Right renal pelvis (tissue), 4 donors: ENCODE measurements around the gene SDC3. TPM values are rescaled to one million over a fixed set of nuclear protein-coding genes. Genes with fewer than 3 reads are reported as not detected.

Experiments
- DNase-seq, 4 donors: peaks; one replicate each; pipeline ENCODE4 v3.0.0-alpha.2; 2013; ENCODE audit warnings: low read depth in 4 of 4, low spot score in 3 of 4, missing footprints in 1 of 4
- polyA plus RNA-seq, 4 donors: library from polyadenylated mRNA; unstranded; fragments of 120-200 nt; gene quantifications; one replicate each; pipeline ENCODE4 v1.2.1, GENCODE V29; 2013; ENCODE audit not compliant: insufficient read length in 4 of 4

The SDC3 gene
- polyA plus RNA-seq, 4 donors, result 25.4 to 31.8 (median 28.4) TPM

DNA sequence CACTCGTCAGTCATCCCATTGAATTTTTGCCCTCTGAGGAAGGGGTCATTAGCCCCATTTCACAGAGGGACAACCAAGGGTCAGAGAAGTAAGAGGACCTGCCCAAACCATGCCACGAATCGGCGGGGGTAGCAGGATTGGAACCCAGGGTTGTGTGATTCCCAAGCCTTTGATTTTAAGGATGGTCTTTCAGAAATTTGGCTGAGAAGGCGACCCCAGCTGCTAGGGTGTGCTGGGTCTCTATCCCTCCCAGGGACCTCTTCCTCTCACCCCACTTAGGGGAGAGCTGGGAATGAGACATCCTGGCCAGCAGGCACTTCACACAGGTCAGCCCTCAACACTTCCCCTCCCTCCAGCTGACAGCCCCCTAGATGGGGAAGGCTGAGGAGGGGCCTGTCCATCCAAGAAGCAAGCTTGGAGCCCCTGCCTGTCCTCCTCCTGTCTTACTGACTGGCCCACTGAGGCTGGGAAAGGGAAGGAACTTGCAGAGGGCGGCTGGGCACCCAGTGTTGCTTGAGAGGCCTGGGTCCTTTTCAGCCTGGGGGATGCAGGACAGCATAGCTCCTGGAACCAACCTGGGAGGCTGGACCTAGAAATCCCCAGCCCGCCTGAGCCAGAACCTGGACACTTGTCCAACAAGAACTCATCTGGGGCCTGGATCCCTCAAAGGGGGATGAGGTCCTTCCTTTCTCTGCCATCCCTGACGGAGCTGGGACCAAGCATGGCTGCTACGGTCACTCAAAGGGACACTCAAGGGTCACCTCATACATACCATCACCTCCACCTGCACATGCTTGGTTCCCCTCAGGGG, 1.7 kb downstream of the SDC3 start:
- no peak for DNase-seq

DNA sequence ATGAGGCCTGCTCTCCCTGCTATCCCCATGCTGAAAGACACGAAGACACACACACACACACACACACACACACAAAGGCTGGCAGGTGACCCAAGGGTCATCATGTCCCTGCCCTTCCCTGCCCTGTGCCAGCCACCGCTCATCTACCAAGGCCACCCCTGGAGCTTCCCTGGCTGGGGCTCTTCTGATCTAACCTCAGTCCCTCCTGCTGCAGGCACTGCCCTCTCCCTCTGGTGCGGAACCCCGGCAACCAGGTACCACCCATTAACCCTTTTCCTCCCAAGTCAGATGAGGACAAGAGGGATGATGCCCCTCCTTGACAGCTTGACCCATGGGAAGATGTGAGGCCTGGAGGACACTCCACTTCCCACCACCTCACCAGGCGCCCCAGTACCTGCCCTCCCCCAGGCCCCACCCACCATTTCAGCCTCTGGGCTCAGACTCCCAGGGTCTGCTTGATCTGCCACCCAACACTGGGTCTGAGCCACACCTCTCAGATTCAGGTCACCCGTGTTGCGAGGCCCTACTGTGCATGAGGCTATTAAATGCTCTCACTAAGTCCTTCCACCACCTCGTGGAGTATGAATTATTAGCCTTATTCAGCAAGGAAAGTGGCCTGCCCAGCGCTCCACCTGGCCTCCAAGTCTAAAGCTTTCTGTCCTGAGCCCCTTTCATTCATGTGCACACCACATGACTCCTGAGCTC, 2.5 kb downstream of the SDC3 start:
- no peak for DNase-seq

DNA sequence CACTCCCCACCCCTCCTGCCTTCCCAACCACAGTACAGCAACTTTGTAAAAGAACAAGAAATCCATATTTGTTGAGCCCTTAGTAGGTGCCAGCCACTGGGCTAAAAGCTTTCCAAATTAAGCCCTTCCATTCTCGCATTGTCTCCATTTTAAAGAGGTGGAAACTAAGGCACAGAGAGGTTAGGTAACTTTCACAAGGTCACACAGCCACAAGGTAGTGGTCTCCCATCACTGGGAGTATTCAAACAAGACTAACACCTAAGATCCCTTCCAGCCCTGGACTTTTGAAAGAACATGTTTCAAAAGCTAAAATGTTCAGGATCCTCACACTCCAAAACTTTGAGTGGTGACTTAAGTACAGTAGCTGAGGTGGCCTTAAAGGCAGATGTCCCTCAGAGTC, 3.2 kb downstream of the SDC3 start:
- no peak for DNase-seq

DNA sequence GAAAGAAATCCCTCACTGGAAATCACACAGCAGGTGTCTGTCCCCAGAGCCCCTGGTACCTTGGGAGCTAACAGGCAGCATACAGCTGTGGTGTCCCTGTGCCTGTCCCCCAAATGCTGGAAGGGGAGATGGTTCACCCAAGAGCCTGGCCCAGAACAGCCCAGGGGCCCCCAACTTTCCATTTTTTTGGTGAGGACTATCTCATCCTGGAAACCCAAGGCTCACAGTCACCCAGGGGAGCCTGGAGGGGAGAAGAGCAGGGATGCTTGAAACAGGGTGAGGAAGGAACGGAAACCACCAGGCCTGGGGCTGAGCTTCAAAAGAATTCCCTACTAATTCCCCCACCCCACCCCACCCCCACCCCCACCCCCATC, 3.6 kb downstream of the SDC3 start:
- no peak for DNase-seq

DNA sequence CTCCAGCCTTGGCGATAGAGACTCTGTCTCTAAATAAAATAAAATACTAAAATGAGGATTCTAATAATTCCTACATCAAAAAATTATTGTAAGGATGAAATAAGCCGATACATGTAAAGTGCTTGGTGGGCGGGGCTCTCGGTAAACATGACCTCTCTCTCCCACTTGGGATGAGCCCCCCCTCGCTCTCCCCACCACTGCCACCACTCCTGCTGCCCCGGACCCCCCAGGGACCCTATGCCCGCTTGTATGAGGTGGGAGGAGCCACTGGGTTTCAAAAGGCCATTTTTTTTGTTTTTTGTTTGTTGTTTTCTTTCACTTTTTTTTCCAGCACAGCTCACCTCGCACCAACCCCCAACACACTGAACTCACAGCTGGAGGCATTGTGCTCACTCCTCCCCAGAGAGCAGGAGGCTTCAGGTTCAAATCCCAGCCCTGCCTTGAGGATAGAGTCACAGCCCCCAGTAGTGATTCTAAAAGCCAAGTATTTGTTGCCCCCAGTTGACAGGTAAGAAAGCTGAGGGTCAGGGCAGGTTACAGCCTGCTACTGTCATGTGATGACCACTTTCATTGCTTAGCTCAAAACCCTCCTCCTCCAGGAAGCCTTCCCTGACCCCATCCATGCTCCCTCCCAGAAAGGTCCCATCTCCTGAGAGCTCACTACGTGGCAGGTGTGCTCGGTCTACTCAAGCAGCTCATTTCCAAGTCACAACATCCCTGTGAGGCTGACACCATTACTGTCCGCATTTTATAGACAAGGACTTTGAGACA, 4.2 kb downstream of the SDC3 start:
- no peak for DNase-seq

DNA sequence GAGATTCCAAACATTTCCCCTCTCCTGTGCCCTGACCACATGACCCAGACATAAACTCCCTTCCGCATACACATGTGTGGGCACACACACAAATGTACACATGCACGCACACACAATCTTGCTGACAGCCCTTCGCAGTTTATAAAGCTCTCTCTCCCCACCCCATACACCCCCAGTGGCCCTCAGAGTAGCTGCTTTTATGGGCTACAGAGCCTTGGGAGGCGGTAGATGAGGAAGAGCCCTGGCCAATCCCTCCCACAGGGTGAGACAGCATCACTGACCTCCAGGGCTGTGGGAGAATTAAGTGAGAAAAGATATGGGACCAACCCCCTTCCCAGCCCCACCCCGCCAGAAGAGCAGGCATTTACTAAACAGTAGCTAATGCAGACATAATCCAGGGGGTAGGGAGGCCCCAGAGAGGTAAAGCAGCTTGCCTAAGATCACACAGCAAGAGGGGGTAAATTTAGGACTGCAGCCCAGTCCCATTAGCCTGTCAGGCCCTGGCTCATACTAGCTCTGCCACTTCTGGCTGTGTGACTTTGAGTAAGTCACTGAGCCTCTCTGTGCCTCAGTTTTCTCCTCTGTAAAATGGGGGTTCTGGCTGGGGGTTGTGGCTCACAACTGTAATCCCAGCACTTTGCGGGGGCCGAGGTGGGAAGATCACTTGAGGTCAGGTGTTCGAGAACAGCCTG, 5.1 kb downstream of the SDC3 start:
- no peak for DNase-seq

DNA sequence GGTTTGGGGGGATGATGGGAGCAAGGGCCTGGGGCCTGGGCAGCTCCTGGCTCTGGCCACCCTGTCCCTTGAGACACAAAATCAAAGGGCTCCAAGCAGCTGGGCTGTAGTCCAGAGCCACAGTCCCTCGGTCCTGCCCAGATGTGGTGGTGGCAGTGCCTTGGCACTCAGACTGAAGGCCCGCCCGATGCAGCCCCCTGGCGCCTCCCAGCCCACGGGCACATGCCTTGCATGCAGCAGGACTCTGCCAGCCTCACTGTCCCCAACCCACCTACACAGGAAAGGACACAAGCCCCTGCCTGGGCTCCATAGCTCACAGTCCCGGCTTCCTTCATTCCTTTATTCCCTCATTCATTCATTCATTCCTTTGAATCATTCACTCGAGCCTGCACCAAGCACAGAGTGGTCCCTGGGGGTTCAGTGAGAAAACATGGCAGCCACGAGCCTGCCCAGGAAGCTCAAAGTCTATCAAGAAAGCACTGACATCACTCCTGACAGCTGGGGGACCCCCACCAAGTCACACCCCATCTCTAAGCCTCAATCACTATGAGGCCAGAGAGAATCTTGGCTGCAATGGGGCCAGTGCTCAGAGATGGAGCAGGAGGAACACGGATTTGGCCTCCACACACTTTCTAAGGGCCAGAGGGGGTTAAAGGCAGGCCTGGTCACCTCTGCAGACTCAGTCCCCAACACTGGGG, 5.8 kb downstream of the SDC3 start:
- no peak for DNase-seq

DNA sequence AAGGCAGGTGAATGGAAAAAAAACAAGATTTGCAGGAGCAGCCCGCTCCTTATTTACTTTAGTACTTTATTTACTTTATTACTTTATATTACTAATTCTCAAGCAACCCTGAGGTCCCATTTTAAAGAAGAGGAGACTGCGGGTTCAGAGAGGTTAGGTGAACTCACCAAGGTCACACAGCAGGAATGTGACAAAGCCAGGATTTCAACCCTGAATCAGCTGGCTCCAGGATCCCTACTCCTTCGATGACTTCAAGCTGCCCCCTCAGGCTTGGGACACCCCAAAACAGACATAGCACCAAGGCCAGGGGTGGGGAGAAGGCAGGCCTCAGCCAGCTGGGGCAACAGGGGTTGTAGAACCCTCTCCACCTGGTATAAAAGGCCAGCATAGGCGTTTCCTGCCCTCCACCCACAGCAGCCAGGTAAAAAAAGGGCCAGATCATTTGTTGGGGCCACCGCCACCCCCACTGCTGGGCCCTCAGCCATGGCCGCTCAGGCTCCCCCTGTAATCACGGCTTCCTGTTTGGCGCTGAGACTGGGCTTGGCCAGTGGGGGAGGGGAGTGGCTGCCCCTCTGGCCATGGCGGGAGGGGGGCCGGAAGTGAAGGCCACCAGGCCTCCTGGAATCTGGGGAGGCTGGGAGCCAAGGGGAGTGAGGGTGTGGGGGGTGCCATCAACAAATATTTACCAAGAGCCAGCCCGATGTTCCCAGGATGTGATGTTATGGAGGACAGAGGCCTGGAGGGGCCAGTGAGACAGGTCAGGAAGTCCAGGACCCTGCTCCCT, 6.6 kb downstream of the SDC3 start:
- no peak for DNase-seq

DNA sequence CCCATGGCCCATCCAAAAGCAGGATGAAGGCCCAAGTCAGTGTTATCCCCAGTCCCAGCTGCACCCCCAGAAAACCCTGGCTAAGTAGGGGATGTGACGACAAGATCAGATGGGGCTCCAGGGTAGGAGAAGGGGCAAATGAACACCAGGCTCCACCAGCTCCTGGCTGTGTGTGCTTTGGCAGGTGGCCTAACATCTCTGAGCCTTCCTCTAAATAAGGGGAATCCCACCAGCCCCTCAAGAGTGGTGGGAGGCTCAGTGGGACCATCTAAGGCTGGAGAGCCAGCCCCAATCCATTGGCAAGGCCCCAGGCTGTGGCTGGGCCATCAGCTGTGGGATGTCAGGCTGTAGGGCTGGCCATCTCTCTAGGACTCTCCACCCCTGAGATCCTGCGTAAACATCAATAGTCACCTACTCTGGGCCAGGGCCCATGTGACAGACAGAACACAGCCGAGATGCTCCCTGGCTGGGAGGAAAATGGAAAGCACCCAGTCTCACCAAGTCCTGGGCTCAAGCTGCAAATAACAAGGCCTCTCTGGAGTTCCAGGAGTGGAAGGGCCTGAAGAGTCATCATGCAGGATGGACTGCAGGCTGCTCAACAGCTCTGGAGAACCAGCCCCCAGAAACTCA, 7.5 kb downstream of the SDC3 start:
- DNase-seq, result no peak

DNA sequence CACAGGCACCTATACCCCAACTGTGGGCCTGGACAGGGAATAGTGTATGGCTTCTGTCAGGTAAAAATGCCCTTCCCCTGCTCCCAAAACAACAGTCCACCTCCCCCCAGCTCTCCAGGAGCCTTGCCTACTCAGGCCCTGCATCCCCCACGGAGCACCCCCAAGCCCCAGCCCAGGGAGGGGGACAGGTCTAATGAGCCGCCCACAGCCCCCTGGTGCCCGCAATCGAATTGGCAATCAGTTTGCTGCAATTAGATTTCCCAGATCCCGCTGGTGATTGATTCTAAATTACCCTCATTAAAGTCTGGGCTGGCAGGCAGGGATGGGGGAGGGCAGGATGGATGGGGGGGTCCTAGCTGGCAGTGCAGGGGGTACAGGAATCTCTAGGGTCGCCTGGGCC, 8.1 kb downstream of the SDC3 start:
- no peak for DNase-seq

DNA sequence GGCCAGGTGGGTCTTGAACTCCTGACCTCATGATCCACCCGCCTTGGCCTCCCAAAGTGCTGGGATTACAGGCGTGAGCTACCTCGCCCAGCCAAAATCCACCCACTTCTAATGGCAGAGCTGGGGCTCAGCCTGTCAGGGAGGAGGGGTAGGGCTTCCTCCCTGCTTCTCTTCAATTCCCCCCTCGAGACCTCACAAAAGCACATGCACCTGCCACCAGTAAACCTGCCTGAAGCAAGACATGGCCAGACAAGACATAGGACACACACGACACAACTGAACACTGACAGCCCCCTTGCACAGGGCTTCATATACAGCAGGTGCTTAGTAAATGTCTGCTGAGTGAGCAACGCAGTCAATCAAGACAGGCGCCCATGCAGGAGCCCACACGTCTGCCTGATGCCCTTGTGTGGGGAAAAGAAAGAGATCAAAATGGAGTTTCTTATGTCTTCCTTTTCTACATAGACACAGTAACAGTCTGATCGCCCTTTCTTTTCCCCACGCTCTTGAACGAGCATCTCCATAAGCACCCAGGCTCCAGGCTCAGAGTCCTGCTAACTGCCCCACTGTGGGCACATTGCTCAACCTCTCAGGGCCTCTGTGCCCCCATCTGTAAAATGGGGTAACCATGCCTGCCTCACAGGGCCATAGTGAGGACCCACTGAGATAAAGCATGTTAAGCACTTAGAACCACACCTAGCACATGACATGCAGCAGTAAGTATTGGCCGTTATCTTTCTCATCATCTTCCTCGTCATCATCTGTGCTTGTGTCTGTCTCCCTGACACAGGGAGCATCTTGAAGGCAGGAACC, 8.8 kb downstream of the SDC3 start:
- DNase-seq, result no peak

DNA sequence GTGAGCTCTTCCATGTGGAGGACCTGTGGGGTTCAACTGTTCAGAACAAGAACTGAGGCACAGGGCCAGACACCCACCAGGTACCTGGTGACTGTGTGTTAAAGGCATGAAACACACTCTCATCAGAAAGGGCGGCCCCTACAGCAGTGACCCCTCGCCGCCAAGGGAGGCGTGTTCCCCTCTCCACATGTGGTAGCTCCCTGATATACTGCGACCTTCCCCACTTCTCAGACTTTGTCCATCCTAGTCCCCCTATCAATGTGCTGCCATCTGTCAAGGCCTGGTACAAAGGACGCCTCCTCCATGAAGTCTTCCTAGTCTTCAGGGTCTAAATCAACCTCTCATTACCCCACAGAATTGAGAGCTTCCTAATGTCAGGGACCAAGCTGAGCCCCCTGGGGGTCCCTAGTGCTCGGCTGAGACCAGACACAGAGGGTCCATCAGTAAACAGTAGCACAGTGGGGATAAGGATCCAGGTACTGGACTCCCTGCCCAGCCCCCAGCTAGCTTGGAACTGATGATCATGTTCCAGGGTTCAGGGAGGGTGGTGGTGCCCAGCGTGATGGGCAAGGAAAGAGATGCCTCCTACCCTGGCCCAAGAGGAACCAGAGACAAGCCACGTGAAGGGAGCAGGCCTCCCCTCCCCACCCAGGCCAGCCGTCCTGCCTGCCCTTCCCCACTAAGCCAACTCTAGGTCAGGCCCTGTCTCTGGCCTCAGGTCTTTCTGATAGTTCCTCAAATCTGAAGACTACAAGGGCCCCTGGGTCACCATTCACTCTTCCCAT, 10.3 kb downstream of the SDC3 start:
- DNase-seq, result no peak

DNA sequence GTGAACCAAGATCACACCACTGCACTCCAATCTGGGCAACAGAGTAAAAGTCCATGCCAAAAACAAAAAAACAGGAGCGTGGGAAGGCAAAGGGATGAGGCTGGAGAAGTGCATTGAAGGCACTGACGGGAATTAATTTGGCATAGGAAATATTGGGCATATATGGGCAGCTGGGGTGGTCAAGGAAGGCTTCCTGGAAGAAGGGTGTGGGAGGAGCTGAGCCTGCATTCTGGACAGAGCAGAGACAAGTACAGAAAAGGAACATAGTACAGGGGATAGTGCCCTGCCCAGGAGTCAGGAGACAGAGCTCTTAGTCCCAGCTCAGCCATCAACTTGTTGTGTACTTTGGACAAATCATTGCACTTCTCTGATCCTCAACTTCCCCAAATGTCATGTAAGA, 11.7 kb downstream of the SDC3 start:
- DNase-seq, result no peak

DNA sequence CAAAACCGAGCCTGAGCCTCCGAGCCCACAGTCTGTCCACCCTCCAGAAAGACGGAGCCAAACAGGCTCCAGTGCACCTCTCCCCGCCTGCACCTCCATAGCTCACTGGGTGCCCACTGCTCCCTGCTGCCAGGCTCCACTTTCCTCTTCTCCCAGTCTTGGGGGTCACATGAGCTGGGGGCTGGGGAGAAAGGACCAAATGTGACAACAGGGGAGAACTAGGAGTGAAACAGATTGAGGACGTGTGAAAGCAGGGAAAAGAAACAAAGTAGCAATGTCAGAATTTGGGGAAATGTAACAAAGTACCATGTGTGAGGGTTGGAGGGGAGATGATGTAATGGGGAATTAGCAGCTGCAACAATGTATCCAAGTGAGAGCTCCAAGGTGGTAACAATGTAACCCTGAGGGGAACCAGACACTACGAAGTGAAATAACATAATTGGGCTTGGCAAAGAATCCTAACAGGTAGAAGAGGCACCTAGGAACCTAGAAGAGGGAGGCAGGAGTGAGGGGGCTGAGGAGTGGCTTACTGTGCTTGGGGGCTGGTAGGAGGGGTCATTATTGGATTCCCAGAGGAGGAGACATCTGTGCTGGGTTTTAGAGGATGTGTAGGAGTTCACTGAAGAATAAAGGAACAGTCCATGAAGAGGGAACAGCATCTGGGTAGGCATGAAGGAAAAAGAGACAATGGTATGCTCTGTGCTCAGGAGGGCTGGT, 12.5 kb downstream of the SDC3 start:
- DNase-seq, result no peak

DNA sequence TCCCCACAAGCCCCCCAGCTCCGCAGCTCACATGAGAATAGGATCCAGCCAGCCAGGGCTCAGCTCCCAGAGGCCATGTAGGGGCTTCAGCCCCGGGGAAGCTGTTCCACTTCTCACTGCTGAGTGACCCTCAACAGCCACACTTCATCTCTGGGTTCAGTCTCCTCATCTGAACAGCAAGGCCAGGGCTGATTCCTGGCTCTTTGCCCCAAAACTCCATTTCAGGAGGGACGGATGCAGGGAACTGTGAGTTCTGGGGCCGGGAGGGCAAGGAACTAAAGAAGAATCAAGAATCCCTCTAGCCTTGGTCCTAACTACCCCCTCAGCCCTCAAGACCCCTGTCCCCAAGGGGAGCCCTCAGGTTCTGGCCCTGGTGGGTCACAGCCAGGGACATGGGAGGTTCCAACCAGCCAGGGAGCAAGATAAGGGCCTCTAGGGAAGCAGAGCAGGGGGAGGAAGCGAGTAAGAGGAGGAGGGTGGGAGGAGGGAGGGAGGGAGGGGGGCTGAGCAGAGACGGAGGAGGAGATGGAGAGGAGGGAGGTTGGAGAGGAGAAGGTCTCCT, 13.1 kb downstream of the SDC3 start:
- DNase-seq, result no peak

DNA sequence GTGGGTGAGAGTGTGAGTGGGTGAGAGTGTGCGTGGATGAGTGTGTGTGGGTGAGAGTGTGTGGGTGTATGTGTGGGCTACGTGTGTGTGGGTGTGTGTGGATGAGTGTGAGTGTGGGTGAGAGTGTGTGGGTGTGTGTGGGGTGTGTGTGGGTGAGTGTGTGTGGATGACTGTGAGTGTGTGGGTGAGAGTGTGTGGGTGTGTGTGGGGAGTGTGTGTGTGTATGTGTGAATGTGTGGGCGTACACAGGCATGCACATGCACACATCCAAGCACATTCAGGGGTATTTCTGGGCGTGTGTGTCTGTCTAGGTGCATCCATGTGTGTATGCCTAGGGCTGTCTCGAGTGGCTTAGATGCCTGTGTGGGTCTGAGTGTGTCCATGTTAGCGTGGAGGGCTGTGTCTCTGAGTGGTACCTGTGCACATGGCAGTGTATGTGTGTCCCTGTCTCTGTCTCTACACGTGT, 14.0 kb downstream of the SDC3 start:
- DNase-seq, result no peak
